GM19397 (cell line): Measurements from ENCODE around the gene MAP4K1.

Experiments used
- ATAC-seq: cut with Tn5 transposase; IDR thresholded peaks from one replicate; pipeline ENCODE4 v1.9.1; 2021; ENCODE audit warnings: mild to moderate bottlenecking, moderate library complexity; ENCODE audit not compliant: unreplicated experiment

Gene MAP4K1

DNA sequence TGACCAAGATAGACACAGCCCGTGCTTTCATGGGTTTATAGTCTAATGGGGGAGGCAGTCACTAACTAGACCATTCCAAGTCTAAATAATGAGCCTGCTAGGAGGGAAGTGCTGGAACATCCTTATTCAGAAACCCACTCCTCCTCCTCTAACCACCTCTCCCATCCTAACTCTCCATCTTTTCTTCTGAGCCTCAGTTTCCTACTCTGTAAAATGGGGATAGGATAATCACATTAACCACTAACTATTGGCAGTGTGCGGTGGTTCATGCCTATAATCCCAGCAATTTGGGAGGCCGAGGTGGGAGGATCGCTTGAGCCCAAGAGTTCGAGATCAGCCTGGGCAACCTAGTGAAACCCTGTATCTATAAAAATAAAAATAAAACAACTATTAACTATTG is 68.7 kb downstream of the MAP4K1 start:
- no peak for ATAC-seq

- no peak for ATAC-seq
These were observed 70.3 kb downstream of the MAP4K1 start for GRCh38 chr19:38547421-38547820.

- ATAC-seq, result no peak
These were observed 72.2 kb downstream of the MAP4K1 start for GRCh38 chr19:38545596-38545995.

DNA sequence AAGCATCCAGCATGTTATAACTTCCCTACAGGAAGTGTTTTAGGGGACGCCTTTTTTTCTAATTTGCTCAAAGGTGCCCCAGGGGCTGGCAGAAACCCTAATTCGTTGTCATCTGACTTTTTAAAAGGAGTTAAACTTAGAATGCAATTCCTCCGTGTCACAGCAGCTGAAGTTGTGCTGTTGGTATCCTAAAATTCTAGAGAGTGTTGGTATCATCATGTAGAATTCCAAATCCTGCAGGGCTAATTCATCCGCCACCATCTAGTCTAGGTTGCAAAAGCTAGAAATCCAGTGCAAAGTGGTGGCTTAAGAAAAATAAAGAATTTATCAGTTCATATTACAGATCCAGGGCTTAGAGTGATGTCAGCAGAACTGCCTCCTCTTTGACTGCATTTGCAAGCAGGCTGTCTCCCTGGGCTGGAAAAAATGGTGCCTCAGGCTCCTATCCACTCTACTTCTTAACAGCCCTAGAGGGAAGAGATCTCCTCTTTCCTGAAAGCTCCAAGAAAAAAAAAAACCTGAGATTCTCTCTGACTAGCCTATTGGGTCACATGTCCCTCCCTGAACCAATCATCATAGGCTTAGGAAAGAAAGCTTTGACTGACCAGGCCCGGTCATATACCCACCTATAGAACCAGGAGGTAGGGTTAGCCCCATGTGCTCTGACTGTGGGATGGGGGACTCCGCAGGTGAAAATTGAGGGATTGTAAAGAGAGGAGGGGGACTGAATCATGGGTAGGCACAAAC is 73.0 kb downstream of the MAP4K1 start:
- ATAC-seq, result no peak

DNA sequence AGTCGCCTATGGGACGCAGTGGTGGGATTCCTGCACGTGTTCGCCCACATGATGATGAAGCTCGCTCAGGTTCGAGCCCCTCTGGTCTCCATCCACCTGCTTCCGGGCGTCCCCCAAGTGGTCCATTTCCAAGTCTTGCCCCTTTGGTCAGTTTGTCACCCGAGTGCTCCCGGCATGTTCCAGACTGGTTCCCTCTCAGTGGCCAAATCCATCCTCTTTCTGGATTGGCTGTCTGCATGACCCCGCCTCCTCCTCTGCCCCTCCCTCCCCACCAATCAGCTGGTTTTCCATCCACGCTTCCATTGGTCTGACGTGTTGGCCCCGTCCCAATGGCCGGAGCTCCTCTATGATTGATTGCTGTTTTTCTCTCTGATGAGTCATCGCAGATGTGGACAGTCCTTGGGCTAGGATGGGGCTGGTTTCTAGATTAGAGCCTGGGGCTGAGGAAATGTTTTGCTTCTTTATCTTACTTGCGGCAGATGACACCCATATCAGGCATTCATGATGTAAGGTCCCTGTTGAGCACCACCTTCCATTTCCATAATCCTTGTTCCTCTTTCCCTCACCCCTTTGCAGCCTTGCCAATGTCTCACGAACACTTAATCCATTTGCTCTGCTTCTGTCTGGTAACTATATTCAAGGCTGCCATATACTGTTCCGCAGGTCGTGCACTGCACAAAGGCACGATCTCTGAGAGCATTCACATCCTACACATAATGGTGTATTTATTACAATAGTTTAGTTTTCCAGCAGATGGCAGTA is 73.8 kb downstream of the MAP4K1 start:
- ATAC-seq, result no peak

DNA sequence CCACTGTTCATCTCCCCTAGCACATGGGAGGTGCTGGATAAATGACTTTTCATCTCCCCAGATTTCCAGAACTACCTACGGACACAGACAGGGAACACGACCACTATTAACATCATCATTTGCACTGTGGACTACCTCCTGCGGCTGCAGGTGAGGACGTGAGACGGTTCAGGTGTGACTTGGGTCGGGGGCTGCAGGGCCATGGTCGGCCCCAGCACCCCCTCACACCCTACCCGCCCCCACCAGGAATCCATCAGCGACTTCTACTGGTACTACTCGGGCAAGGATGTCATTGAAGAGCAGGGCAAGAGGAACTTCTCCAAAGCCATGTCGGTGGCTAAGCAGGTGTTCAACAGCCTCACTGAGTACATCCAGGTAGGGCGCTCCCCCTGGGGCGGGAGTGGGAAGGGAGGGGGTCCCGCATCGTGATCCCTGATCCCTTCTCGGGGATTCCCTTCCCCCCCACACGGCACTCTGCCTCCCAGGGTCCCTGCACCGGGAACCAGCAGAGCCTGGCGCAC is 74.4 kb downstream of the MAP4K1 start:
- no peak for ATAC-seq

- no peak for ATAC-seq
These were observed 75.7 kb downstream of the MAP4K1 start for GRCh38 chr19:38542040-38542439.

DNA sequence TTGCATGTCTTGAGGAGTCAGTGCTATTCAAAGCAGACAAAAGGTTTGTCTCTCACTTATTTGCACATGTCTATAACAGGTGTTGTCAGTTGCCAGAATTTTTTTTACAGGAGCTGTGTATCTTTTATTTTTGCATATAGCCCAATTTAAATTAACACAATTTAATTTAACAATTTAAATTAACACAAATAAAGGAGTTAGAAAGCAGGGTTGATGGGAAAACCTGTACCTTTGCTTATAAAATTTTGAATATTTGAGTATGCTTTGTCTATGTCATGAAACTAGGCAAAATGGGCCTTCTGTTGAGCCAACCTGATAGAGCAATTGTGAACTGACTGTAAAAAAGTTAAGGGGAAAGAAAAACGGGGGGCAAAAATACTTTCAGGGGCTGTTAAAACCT is 78.0 kb downstream of the MAP4K1 start:
- ATAC-seq, result no peak

GRCh38 chr19:38538793-38539528 is 78.8 kb downstream of the MAP4K1 start:
- ATAC-seq, result no peak

- no peak for ATAC-seq
These were observed 79.4 kb downstream of the MAP4K1 start for GRCh38 chr19:38538386-38538785.
